ENCODE data around the gene LYRM9. TPM values are rescaled to one million over a fixed set of nuclear protein-coding genes. Genes with fewer than 3 reads are reported as not detected.

LYRM9 gene
- total and polyA plus RNA-seq, 9 of the 15 experiments (the other 6 are each of a cell fraction or from before 2014, with no cell fraction given) = 0.98 to 4.7 (median 1.8) TPM

GRCh38 chr17:27907976-27908558 lies 14.9 kb upstream of the LYRM9 start (continued):
- TF ChIP-seq CHD7 (IDR thresholded peaks at IDR 0.05; ENCODE audit: low read depth, low read length) (no peak), STAT5B (CRISPR knock-in tag; IDR thresholded peaks at IDR 0.05) (no peak), CC2D1A (IDR thresholded peaks at IDR 0.05) (no peak), LARP7 (IDR thresholded peaks at IDR 0.05) (no peak), ZBTB34 (CRISPR knock-in tag; IDR thresholded peaks at IDR 0.05) (peak; percentile 76; the same call in 1 of the 2 replicates), TCF15 (CRISPR knock-in tag; IDR thresholded peaks at IDR 0.05) (peak; percentile 89; the same call in 1 of the 2 replicates), ZNF124 (CRISPR knock-in tag; IDR thresholded peaks at IDR 0.05) (no peak), CXXC5 (CRISPR knock-in tag; IDR thresholded peaks at IDR 0.05) (peak; percentile 75), CHD1 (IDR thresholded peaks at IDR 0.05; ENCODE audit: low read length) (no peak), ETV5 (CRISPR knock-in tag; IDR thresholded peaks at IDR 0.05; ENCODE audit: low read depth) (no peak), KDM2B (CRISPR knock-in tag; IDR thresholded peaks at IDR 0.05) (0 out of 2 replicates have a peak, but pooled peaks have one; percentile 78), ZSCAN32 (CRISPR knock-in tag; IDR thresholded peaks at IDR 0.05) (peak; percentile 29; the same call in 1 of the 2 replicates), ZBTB49 (CRISPR knock-in tag; IDR thresholded peaks at IDR 0.05; ENCODE audit: borderline replicate concordance) (no peak)

Data from K562 (cell line).